ENCODE results near the gene TAC3. TPM values are rescaled to one million over a fixed set of nuclear protein-coding genes. Genes with fewer than 3 reads are reported as not detected.
"Not testable (repeated sequence)": the region's sequence is repeated elsewhere in the genome, so short reads cannot be mapped to it uniquely, and the experiment has no call there.

The TAC3 gene
- total RNA-seq, 4 donors from 2014 or later: not detected

GRCh38 chr12:57055824-57056223 is 39.5 kb upstream of the TAC3 start:
- DNase-seq (no peak), ATAC-seq (no peak)
- H3K27me3 ChIP-seq: no peaks in the 10 kb centered on the region
- no peaks in the 10 kb centered on the region for H3K9me3 ChIP-seq
- no peak for TF ChIP-seq POLR2A (IDR thresholded peaks at IDR 0.05)
- TF ChIP-seq, protein P1, sequence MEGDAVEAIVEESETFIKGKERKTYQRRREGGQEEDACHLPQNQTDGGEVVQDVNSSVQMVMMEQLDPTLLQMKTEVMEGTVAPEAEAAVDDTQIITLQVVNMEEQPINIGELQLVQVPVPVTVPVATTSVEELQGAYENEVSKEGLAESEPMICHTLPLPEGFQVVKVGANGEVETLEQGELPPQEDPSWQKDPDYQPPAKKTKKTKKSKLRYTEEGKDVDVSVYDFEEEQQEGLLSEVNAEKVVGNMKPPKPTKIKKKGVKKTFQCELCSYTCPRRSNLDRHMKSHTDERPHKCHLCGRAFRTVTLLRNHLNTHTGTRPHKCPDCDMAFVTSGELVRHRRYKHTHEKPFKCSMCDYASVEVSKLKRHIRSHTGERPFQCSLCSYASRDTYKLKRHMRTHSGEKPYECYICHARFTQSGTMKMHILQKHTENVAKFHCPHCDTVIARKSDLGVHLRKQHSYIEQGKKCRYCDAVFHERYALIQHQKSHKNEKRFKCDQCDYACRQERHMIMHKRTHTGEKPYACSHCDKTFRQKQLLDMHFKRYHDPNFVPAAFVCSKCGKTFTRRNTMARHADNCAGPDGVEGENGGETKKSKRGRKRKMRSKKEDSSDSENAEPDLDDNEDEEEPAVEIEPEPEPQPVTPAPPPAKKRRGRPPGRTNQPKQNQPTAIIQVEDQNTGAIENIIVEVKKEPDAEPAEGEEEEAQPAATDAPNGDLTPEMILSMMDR (IDR thresholded peaks at IDR 0.05 in 4 of 5, conservative IDR thresholded peaks at IDR 0.05 in 1 of 5): no peak
- H3K36me3 ChIP-seq: peaks cover 0 to 26% of the 10 kb centered on the region in 2 donors
- no peaks in the 10 kb centered on the region for H3K4me1 ChIP-seq
- H3K4me3 ChIP-seq: no peak overlapping the region
- intact Hi-C loops (cut with DNase I; ENCODE audit: low total_unique reads) (no loop called here), in situ Hi-C loops (cut with MboI; ENCODE audit: low sequenced_read_pairs in 4 of 4) (no loop called here)
- H3K27ac ChIP-seq: no peak overlapping the region

- H3K36me3 ChIP-seq; H3K4me3 ChIP-seq; H3K4me1 ChIP-seq; ATAC-seq; DNase-seq; intact Hi-C loops (cut with DNase I; ENCODE audit: low total_unique reads); H3K9me3 ChIP-seq; in situ Hi-C loops (cut with MboI; ENCODE audit: low sequenced_read_pairs in 4 of 4); H3K27me3 ChIP-seq; H3K27ac ChIP-seq: not testable (repeated sequence)
Observed at GRCh38 chr12:57053901-57054300, 37.6 kb upstream of the TAC3 start.

GRCh38 chr12:57053146-57053545 is 36.8 kb upstream of the TAC3 start:
- H3K27ac ChIP-seq; H3K4me1 ChIP-seq; H3K4me3 ChIP-seq; intact Hi-C loops (cut with DNase I; ENCODE audit: low total_unique reads); ATAC-seq; in situ Hi-C loops (cut with MboI; ENCODE audit: low sequenced_read_pairs in 4 of 4); DNase-seq; H3K9me3 ChIP-seq; H3K27me3 ChIP-seq; H3K36me3 ChIP-seq: not testable (repeated sequence)

DNA sequence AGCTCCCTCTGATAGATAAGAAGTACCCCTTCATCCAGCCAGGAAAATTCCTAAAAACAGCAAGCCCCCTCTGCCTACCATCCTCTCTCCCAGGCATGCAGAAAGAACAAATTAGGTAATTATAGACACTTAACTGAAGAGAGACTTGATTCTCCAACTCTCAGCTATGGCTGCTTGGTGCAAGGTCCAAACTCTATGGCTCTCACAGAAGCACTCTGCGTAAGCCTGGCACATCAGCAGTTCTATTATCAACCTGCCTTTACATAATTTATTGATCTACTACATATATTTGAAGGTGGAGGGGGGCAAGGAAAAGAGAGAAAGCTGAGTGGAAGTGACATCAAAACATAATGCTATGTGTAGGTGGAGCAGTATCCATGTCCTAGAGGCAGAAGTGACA is 34.7 kb upstream of the TAC3 start:
- intact Hi-C loops (cut with DNase I; ENCODE audit: low total_unique reads): no loop called here
- no peaks in the 10 kb centered on the region for H3K36me3 ChIP-seq
- DNase-seq: no peak
- H3K4me1 ChIP-seq: no peaks in the 10 kb centered on the region
- in situ Hi-C loops (cut with MboI; ENCODE audit: low sequenced_read_pairs in 4 of 4): no loop called here
- no peak for TF ChIP-seq POLR2A (IDR thresholded peaks at IDR 0.05)
- TF ChIP-seq, protein P1 (IDR thresholded peaks at IDR 0.05 in 4 of 5, conservative IDR thresholded peaks at IDR 0.05 in 1 of 5): no peak
- no peaks in the 10 kb centered on the region for H3K9me3 ChIP-seq
- H3K4me3 ChIP-seq: no peak overlapping the region
- ATAC-seq: no peak
- peaks cover 0 to 8% (median 4%) of the 10 kb centered on the region in 3 donors for H3K27me3 ChIP-seq
- H3K27ac ChIP-seq: no peak overlapping the region

DNA sequence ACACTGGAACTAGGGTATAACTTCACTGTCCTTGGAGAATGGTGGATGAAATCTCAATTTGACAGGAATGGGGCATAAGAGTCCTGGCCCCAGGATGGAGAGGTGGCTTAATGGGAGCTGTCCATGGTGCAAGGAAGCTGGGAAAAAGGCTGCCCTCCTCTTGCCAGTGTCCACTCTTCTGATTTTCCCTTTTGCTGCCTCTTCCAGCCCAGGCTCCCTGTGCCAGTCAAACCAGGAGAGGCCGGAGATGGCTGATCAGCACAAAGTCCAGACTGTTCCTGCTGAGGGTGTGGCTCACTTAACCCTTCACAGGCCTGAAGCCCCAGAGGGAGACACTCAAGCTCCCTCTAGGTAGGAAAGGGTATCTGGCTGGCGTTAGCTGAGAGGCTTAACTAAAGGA is 33.6 kb upstream of the TAC3 start, which contains the start of gene MYO1A:
MYO1A (minus strand) TSS at position 240 of the 400 bp plus-strand sequence. CDS start 1,806 bp downstream, outside the sequence.
- Histone ChIP-seq H3K36me3 (no peaks in the 10 kb centered on the region), H3K27me3 (peaks cover 0 to 16% (median 4%) of the 10 kb centered on the region in 3 donors), H3K9me3 (no peaks in the 10 kb centered on the region), H3K4me3 (no peak within 1 kb of the TSS), H3K4me1 (no peaks in the 10 kb centered on the region), H3K27ac (no peak within 1 kb of the TSS)
- intact Hi-C loops (cut with DNase I; ENCODE audit: low total_unique reads) (no loop called here), in situ Hi-C loops (cut with MboI; ENCODE audit: low sequenced_read_pairs in 4 of 4) (no loop called here)
- DNase-seq (no peak), ATAC-seq (no peak)
- no peak for TF ChIP-seq POLR2A (IDR thresholded peaks at IDR 0.05)
- TF ChIP-seq, protein P1 (IDR thresholded peaks at IDR 0.05 in 4 of 5, conservative IDR thresholded peaks at IDR 0.05 in 1 of 5): no peak

DNA sequence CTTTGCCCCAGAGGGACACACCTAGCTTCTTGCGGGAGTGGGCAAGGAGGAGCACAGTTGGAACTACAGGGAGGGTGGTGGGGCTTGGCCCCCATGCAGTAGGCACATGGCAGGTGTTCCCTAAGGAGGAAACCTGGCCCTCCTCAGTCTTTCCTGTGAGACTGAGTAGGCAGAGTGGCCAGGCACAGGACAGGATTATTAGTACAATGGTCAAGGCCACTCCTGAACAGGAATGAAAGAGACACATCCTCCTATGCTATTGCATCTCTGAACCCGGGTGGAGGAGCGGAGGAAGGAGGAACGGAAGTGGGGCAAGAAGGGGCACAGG is 32.8 kb upstream of the TAC3 start:
- Histone ChIP-seq H3K4me3 (no peak overlapping the region), H3K27ac (no peak overlapping the region), H3K4me1 (no peaks in the 10 kb centered on the region), H3K27me3 (peaks cover 0 to 16% (median 4%) of the 10 kb centered on the region in 3 donors), H3K36me3 (no peaks in the 10 kb centered on the region), H3K9me3 (no peaks in the 10 kb centered on the region)
- TF ChIP-seq, protein P1 (IDR thresholded peaks at IDR 0.05 in 4 of 5, conservative IDR thresholded peaks at IDR 0.05 in 1 of 5): no peak
- no peak for TF ChIP-seq POLR2A (IDR thresholded peaks at IDR 0.05)
- intact Hi-C loops (cut with DNase I; ENCODE audit: low total_unique reads) (no loop called here), in situ Hi-C loops (cut with MboI; ENCODE audit: low sequenced_read_pairs in 4 of 4) (no loop called here)
- ATAC-seq (no peak), DNase-seq (no peak)

All from gastrocnemius medialis (tissue), 4 donors.